Activated B cell treated with CpG ODN at 0.5 μM for 24 hours (primary cell): ENCODE measurements around the gene HES7. TPM values are rescaled to one million over a fixed set of nuclear protein-coding genes. Genes with fewer than 3 reads are reported as not detected.

Experiments
- ATAC-seq: fragments of 200-7000 bp; cut with Tn5 transposase; one replicate; pipeline ENCODE4 v1.10.0; 2021; ENCODE audit warnings: low read depth, mild to moderate bottlenecking, moderate library complexity
- CTCF ChIA-PET: fragments of 350-600 bp; sonication (Branson Sonifier 250); formaldehyde crosslinking; loops from one replicate; lab custom pipeline; 2021; ENCODE audit warnings: antibody characterized with exemption; lab: Charles Lee
- POLR2A ChIA-PET: fragments of 350-600 bp; sonication (Branson Sonifier 250); formaldehyde crosslinking; loops from one replicate; lab custom pipeline; 2021; ENCODE audit warnings: antibody characterized with exemption; lab: Charles Lee
- DNase-seq: peaks from one replicate; pipeline ENCODE4 v3.0.0; 2022
- H3K27ac Mint-ChIP-seq: one replicate; pipeline ENCODE4 v1.8.0; 2020; ENCODE audit warnings: mixed read lengths
- H3K27me3 Mint-ChIP-seq: one replicate; pipeline ENCODE4 v1.8.0; 2021; ENCODE audit warnings: mixed read lengths
- H3K36me3 Mint-ChIP-seq: one replicate; pipeline ENCODE4 v1.8.0; 2021; ENCODE audit warnings: low read depth, mixed read lengths
- H3K4me1 Mint-ChIP-seq: one replicate; pipeline ENCODE4 v1.8.0; 2021; ENCODE audit warnings: mixed read lengths
- H3K4me3 Mint-ChIP-seq: one replicate; pipeline ENCODE4 v1.8.0; 2020; ENCODE audit warnings: mild to moderate bottlenecking, mixed read lengths
- H3K9me3 Mint-ChIP-seq: one replicate; pipeline ENCODE4 v1.8.0; 2020; ENCODE audit warnings: mixed read lengths
- intact Hi-C: fragments of 100-400 bp; cut with micrococcal nuclease; formaldehyde crosslinking; loops from one replicate; pipeline ENCODE4 v1.15.1; 2024
- total RNA-seq: library from RNA; stranded (reverse); gene quantifications from 2 replicates; pipeline ENCODE4 v1.2.3, GENCODE V29; 2022
- TF ChIP-seq, protein P1 (sequence below): fragments of 200-600 bp; IDR thresholded peaks from one replicate; pipeline ENCODE4 v1.8.0; 2022; ENCODE audit warnings: antibody characterized with exemption, mild to moderate bottlenecking

Gene HES7
- total RNA-seq, 1 donor from 2014 or later: 0.49 TPM

DNA sequence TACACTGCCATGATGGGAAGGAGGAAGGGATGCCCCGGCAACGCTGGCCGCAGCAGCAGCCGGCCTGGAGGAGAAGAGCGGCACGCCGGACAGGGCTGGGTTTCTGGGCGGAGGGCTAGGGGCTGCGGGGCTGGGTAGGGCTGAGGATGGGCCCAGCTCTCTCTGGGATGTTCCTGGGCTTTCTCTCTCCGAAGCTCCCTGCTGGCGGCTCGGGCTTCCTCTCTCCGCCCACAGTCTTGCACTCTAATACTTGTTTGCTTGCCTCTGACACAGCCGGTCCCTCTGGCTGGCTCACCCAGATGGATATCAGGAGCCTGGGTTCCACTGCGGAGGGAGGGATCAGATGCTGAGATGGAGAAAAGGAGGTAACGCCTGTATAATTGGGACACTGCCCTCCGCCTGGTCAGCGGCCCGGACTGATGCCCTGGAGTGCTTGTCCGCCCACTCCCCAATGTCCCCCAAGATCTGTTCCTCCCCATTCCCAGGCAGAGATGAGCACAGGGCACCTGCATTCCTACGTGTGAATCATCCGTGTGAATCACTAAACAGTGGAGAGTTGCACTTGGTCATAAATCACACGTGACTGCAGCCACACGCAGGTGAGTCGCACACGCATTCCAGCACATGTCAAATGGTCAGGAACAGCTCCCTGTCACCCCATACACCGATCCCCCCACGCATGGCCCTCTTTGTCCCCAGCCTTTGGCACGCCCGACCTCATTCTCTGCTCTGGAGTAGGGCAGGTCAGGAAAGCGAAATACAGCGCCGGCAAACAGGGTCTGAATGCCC lies 5.7 kb downstream of the HES7 start, which contains the start of gene ALOXE3:
Gene ALOXE3 (minus strand): TSS at position 535 of the 789 bp plus-strand sequence. CDS start 524 bp downstream, at position 11.
- Mint-ChIP-seq H3K27ac (peak within 1 kb of the TSS; percentile 96), H3K36me3 (peaks cover 9% of the 10 kb centered on the region), H3K4me1 (peaks cover 50% of the 10 kb centered on the region), H3K4me3 (peak within 1 kb of the TSS; percentile 93), H3K27me3 (peaks cover 54% of the 10 kb centered on the region), H3K9me3 (no peaks in the 10 kb centered on the region)
- TF ChIP-seq, protein P1, sequence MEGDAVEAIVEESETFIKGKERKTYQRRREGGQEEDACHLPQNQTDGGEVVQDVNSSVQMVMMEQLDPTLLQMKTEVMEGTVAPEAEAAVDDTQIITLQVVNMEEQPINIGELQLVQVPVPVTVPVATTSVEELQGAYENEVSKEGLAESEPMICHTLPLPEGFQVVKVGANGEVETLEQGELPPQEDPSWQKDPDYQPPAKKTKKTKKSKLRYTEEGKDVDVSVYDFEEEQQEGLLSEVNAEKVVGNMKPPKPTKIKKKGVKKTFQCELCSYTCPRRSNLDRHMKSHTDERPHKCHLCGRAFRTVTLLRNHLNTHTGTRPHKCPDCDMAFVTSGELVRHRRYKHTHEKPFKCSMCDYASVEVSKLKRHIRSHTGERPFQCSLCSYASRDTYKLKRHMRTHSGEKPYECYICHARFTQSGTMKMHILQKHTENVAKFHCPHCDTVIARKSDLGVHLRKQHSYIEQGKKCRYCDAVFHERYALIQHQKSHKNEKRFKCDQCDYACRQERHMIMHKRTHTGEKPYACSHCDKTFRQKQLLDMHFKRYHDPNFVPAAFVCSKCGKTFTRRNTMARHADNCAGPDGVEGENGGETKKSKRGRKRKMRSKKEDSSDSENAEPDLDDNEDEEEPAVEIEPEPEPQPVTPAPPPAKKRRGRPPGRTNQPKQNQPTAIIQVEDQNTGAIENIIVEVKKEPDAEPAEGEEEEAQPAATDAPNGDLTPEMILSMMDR: no peak
- DNase-seq: no peak
- intact Hi-C loops: loop anchor here (1.0 to 2.0 kb wide), 6 partner anchors 45 to 429 kb away; partner anchors contain the start of genes RANGRF, RPL26 and WRAP53
- POLR2A ChIA-PET: interaction anchor here (0.5 to 5.2 kb wide), 19 partner anchors 8 to 432 kb away, joined by 3 to 57 read pairs (median 10); partner anchors contain the start of genes BORCS6, CTC1, PER1 and TP53
- ATAC-seq: peak; percentile 0
- CTCF ChIA-PET: interaction anchor here (1.1 to 5.6 kb wide), 14 partner anchors 9 to 103 kb away, joined by 3 to 37 read pairs (median 12); no protein-coding TSS in a partner anchor

DNA sequence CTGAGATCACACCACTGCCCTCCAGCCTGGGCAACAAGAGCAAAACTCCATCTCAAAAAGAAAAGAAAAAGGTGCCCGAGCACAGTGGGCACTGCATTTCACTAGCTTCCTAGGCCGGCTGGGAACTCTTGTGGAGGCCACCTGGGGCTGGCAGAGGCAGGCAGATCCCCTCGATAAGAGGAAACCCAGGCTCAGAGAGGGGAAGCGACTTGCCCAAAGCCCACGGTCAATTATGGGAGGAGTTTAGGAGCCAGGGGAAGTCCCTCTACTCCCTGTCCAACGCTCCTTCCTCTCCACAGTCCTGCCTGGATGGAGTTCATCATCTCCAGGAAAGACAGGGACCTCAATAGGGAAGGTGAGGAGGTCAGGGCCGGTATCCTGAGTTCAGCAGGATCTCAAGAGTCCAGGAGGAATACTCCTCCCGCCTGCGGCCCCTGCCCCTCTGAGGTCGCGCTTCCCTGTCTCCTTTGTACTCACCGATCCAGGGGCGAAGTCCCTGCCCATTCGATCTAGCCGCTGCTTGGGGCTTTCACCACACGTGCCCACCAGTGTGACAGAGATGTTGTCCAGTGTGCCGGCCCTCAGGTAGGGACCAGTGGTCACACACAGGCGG lies 6.4 kb downstream of the HES7 start:
- peak overlapping the region; percentile 93 for H3K4me3 Mint-ChIP-seq
- POLR2A ChIA-PET: interaction anchor here (1.0 to 5.0 kb wide), 7 partner anchors 22 to 56 kb away, joined by 3 to 57 read pairs (median 5); no protein-coding TSS in a partner anchor
- intact Hi-C loops: no loop called here
- peaks cover 9% of the 10 kb centered on the region for H3K36me3 Mint-ChIP-seq
- peaks cover 43% of the 10 kb centered on the region for H3K4me1 Mint-ChIP-seq
- CTCF ChIA-PET: interaction anchor here (1.7 to 5.6 kb wide), 4 partner anchors 24 to 58 kb away, joined by 4 to 37 read pairs (median 23); no protein-coding TSS in a partner anchor
- TF ChIP-seq, protein P1: no peak
- DNase-seq (no peak), ATAC-seq (no peak)
- H3K27me3 Mint-ChIP-seq: peaks cover 56% of the 10 kb centered on the region
- H3K9me3 Mint-ChIP-seq: no peaks in the 10 kb centered on the region
- H3K27ac Mint-ChIP-seq: no peak overlapping the region

DNA sequence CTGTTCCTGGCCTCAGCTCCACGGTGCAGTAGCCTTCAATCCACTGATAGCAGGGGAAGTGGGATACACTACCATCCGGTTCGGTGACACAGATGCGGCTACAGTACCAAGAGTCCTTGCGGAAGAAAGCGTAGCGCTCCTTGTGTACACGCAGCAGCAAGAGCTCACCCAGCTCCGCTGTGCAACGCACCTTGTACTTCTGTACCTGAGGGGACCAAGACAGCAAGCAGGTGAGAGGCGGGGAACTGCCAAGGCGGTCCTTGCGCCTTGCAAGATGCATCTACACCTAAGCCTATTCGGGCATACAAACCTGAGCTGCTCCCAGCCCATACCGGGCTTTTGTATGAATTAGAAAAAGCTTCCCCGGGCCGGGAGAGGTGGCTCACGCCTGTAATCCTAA lies 7.1 kb downstream of the HES7 start:
- TF ChIP-seq, protein P1: no peak
- CTCF ChIA-PET: interaction anchor here (1.2 to 5.6 kb wide), 4 partner anchors 23 to 57 kb away, joined by 3 to 34 read pairs (median 8); no protein-coding TSS in a partner anchor
- peaks cover 9% of the 10 kb centered on the region for H3K36me3 Mint-ChIP-seq
- no peak for DNase-seq
- intact Hi-C loops: no loop called here
- POLR2A ChIA-PET: interaction anchor here (0.6 to 5.0 kb wide), 5 partner anchors 22 to 130 kb away, joined by 3 to 46 read pairs (median 5); no protein-coding TSS in a partner anchor
- peaks cover 41% of the 10 kb centered on the region for H3K4me1 Mint-ChIP-seq
- peaks cover 57% of the 10 kb centered on the region for H3K27me3 Mint-ChIP-seq
- ATAC-seq: no peak
- no peak overlapping the region for H3K27ac Mint-ChIP-seq
- no peak overlapping the region for H3K4me3 Mint-ChIP-seq
- H3K9me3 Mint-ChIP-seq: no peaks in the 10 kb centered on the region

DNA sequence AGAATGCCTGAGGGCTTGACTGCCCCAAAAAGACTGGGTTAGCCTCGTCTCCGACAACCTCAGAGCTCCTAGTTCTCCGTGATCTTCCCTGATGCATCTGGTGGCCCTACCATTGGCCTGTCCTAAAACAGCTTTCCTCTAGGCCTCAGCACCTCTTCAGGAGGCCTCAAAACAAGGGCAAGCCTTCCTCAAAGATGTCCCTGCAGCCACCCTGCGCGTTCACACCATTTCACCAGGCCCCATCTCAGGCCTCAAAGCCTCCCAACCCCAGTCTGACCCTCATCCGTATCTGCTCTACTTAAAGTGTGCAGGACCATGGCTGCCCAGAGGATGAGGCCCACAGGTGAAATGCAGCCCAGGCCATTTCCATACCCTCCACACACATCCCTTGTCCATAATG lies 13.0 kb downstream of the HES7 start:
- no peak overlapping the region for H3K27ac Mint-ChIP-seq
- intact Hi-C loops: loop anchor here (1.0 to 2.0 kb wide), 4 partner anchors 16 to 51 kb away; no protein-coding TSS in a partner anchor
- H3K27me3 Mint-ChIP-seq: peaks cover 42% of the 10 kb centered on the region
- ATAC-seq (no peak), DNase-seq (no peak)
- ChIA-PET CTCF (interaction anchor here (0.7 to 7.6 kb wide), 12 partner anchors 8 to 59 kb away, joined by 3 to 112 read pairs (median 6); partner anchors contain the start of gene ALOXE3), POLR2A (interaction anchor here (0.9 to 1.7 kb wide), 5 partner anchors 8 to 62 kb away, joined by 3 to 9 read pairs (median 5); no protein-coding TSS in a partner anchor)
- H3K4me1 Mint-ChIP-seq: peaks cover 6% of the 10 kb centered on the region
- H3K9me3 Mint-ChIP-seq: no peaks in the 10 kb centered on the region
- no peak overlapping the region for H3K4me3 Mint-ChIP-seq
- TF ChIP-seq, protein P1: no peak
- no peaks in the 10 kb centered on the region for H3K36me3 Mint-ChIP-seq
